T1000 (cell line): Measurements from ENCODE around the gene PRDM5.

Source experiments
- DNase-seq: peaks from one replicate; lab custom pipeline; 2025; ENCODE audit warnings: mixed read lengths; lab: John Stamatoyannopoulos, UW

Gene PRDM5

DNA sequence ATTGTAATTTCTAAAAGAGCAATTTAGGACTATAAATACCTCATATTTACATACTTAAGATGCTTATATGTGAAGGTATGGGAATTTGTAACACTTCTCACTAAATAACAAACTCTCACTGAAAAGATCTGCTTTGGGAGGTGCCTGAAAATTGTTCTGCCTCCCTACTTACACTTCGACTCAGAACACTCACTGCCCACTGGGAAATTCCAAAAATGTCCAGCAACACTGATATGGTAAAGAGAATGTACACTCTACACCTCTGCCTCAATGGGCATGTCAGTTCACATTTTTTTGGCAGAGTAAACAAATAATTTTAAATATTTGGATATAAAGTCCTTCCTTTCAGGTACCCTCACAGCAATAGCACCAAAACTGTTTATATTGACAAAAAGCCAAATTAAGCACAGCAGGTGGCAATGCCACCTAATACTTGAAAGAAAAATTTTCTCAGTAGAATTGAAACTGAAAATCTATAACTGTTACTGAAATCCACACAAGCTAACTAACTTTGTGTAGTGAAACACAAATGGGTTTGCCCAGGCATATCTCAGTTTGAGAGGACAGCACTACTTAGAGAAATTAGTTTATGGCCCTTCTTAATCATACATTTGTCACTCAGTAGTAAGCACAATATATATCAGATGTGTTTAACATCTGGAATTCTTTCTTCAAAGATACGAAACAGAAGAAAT, 67.1 kb downstream of the PRDM5 start:
- DNase-seq = no peak

DNA sequence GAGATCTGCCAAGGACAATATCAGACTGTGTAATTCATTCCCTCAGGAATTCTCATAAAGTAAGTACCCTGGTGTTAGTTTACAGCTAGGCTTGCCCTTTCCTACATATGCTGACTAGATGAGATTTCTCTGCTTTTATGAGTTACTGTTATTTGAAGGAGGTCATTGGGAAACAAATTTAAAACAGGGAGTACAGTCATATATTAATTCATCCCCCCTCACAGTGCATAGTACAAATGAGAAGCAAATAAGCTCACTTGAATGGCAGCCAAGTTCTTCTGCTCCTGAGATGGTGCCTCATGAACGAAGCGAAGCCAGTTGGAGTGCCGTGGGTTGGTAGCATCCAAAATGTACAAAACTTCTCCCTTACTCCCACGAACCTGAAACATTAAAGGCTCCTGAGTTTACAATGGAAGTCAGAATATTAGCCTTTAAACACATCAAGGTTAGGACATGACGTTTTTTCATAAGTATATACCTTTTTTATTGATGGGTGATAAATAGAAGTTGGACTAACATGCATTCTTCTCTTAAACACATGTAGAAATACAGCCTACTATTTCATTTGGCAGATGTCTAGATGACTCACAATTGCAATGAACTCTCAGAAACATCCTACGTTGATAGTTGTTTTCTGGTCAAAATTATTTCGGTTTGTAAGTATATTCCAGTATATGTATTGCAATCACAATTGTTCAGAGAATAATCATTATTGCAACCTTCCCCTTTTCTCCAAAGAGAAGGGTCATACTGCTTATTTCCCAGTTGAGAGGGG, 69.2 kb downstream of the PRDM5 start:
- no peak for DNase-seq

DNA sequence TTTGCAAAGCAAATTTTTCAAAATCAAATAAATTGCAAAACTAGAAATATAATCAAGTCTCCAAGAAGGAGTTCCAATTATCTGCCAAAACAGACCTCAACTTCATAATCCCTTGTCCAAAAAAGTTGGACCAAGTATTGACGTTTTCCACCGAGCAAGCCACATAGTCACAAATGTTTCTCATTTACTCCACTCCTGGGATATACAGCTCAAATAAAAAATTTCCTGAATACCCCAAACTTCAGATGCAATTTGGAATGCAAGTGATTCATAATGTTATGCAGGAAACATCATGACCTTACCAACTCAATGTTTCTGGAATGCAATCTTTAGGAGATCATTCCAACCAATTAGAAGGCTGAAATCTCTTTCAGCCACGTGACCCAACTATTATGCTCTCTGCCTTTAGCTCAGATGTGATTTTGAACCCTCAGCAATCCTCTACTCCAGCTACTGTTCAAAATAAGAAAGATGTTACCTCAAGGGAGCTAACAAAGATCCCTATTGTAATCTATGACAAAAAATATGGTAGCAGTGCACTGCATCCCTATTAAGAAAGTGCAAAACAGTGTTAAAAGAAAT, 72.4 kb downstream of the PRDM5 start:
- DNase-seq = no peak

DNA sequence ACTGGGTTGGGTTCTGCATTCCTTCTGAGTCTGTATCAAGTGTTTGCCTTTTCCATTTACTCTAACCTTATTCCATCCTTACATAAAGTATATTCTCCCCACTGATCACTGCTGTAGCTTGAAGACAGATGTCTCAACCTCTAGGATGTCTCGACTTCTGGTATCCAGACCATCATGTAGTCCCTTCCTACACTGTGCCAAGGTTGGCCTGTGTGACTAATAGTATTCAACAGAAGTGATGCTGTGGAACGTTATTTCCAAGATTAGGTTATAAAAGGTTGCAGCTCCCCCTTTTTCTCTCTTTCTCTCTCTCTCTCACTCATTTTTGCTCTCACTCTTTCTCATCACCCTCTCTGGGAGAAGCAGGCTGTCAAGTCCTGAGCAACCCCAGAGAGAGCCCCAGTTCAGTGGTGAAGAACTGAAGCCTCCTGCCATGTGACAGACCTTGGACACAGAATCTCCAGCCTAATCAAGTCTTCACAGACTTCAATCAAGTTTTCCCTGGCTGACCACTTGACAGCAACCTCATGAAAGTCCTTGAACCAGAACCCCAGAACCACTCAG, 75.4 kb downstream of the PRDM5 start:
- DNase-seq = no peak

DNA sequence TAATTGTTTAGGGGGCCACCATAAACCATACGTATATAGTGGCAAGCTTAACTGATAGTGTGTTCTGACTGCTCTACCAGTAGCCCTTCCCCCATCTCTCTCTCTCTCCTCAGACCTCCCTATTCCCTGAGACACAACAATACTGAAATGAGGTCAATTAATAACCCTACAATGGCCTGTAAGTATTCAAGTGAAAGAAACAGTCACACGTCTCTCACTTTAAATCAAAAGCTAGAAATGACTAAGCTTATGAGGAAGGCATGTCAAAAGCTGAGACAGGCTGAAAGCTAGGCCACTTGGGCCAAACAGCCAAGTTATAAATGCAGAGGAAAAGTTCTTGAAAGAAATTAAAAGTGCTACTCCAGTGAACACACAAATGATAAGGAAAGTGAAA, 78.0 kb downstream of the PRDM5 start:
- no peak for DNase-seq

DNA sequence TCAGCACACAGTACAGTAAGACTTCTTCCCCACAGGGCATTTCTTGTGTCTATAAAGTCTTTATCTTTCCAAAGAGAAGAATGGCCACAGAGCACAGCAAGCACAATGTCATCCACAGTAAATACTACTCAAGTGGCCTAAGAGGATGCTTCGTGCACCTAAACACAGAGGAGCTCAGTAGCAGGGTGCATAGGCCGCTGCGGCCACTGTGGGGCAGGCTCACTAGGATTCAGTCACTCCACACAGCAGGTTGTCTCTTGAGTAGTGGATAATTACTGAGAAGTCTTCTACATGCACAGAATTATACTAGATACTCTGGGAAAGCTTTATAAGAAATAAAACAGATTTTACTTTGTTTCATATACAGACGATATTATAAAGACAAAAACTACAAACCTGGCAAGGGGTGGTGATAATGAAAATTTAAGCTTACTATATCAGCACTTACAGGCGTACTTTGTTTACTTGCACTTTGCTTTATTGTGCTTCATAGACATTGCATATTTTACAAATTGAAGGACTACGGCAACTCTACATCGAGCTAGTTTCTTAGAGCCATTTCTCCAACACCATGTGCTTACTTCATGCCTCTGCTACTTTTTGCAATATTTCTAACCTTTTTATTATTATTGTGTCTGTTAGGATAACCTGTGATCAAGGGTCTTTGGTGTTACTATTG, 78.5 kb downstream of the PRDM5 start:
- no peak for DNase-seq

DNA sequence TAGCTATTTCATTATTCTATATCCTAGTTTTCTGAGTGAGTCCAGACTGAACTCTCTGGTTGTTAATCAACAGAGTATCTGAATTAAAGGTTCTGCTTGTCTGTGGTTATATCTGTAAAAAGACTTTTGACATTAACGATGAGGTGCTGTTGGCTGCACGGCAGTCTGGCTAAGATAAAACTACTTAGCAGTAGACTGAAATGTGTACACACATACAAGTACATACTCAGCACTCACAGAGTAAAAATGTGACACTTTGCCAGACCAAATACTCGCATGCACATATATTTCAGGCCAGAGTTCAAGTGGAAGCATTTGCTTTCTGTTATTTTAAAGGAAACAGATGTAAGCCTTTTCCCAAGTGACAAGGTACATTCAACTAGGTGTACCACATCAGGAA, 80.5 kb downstream of the PRDM5 start:
- no peak for DNase-seq

DNA sequence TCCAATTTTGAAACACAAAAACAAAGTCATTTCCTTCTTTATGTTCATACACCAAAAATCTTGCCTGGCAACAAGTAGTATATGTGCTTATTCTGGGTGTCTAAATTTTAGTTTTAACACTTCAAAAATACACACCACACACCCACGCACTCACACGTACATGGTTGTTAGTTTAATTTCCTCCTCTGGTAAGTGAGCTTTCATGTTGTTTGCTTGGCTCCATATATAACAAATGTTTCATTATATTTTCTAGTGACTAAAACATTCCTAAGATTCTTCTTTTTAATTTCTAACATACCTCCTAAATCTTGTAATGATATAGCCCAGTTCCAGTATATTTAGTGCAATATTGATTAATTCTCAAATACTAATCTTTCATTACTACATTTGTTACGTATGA, 80.9 kb downstream of the PRDM5 start:
- no peak for DNase-seq

DNA sequence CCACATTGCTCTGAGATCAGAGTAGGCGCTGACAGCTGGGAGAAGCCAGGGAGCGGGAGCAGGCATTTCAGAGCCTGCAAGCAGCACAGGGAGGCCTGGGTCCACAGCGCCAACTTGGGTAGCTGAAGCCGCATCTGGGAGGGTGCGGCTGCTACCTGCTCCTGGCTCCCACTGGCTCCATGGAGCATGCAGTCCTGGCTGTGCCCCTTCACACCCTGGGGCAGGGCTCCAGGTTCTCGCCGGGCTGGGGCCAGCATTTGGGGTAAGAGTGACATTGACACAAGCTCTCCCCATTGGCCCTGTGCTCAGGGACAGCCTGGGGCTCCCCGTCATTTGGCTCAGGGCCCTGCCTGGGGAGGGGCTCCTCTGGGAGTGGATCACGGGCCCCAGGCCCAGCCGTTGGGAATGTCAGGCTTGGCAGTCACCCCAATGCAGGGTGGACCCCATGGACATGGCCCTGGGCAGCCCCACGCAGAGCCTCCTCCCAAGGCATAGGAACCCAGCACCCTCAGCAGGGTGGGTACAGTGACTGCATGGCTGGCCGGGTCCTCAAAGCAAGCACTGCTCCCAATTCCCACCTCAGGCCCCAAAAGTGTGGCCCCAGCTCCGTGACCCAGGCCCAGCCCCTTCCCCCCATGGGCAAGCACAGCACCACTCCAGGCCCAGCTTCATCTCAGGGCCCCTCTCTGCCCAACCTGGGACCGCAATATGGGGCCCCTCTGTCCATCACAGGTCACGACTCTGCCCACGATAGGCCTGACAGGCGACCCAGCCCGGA, 82.4 kb downstream of the PRDM5 start:
- no peak for DNase-seq

DNA sequence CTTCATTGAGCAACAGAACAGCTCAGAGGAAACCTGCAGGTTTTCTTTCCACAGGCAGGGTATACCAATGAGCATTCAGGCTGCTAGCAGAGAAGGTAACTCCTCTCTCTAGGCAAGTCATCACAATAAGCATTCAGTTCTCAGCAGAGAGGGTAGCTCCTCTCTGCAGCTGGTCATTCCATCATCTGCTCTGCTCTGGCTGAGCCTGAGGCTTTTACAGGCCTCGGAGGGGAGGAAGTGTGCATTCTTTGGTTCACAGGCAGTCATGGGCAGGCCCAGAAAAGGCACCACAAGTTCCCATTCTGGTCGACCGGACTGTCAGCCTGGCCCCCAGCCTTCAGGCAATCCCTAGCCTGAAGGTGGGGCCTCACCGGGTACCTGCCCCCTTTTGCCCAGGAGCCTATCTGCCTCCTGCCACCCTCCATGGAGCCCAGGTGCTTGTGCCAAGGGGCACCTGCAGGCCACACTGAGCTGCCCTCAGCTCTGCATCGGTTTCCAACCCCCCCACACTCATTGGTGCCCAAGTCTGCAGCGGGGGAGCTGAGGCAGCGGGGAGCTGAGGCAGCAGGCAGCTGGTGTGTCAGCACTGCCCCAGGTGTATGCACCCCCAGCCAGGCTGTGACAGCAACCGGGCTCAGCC, 83.1 kb downstream of the PRDM5 start:
- DNase-seq = no peak

DNA sequence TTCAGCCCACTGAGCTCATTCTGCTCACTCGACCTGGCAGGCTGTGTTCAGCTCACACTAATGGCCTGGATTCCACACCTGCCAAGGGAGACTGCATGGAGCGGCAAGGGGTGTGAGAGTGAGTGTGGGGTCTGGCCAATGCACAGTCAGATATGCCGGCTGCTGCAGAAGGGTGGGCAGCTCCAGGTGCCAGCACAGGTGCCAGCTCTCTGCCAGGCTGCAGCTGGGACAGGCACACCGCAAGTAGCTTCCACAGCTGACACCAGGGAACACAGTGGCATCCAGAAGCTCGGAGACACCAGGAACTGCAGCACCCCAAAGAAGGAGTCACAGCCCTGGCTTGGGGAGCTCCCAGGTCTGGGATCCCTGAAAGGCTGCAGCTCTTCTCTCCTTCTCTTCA, 83.7 kb downstream of the PRDM5 start:
- DNase-seq = no peak

DNA sequence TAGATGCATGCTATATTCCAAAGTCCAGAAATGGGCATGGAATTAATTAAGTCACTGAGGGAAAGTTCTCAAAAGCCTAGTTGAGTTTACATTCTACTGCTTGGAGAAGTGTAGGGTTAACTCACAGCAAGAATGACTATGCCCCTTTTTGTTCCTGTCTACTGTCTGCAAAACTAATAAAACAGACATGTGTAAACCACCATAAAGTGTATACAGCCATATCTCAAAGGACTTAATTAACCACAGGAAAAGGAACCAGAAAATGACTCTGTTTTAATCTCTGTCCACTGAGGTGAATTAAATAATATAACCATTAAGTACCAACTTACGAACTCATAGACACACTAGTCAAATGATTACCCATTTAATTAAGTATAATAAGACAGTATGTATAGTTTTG, 84.9 kb downstream of the PRDM5 start:
- no peak for DNase-seq

DNA sequence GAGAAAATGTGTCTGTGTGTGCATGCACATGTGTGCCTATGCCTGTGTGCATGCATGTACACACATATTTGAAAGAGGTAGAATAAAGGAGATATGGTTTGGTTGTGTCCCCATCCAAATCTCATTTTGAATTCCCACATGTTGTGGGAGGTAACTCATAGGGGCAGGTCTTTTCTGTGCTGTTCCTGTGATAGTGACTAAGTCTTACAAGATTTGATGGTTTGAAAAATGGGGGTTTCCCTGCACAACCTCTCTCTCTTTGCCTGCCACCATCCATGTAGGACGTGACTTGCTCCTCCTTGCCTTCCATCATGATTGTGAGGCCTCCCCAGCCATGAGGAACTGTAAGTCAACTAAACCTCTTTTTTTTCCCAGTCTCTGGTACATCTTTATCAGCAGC, 87.2 kb downstream of the PRDM5 start:
- DNase-seq = no peak

DNA sequence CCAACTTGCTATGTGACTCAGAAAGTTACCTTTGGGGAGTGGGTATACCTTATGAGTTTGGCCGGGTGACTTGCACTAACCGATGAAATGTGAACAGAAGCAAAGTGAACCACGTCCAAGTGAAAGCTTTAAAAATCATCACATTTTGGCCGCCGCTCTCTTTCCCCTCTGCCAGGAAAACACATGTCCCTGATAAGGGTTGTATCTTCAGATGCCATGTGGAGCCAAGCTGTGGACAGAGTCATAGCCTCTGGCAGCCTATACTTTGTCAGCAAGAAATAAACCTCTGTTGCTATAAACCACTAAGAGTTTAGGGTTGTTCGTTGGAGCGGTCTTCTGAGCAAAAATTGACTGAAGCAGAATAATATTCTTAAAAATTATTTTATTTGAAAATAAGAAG, 92.3 kb downstream of the PRDM5 start:
- DNase-seq = no peak

DNA sequence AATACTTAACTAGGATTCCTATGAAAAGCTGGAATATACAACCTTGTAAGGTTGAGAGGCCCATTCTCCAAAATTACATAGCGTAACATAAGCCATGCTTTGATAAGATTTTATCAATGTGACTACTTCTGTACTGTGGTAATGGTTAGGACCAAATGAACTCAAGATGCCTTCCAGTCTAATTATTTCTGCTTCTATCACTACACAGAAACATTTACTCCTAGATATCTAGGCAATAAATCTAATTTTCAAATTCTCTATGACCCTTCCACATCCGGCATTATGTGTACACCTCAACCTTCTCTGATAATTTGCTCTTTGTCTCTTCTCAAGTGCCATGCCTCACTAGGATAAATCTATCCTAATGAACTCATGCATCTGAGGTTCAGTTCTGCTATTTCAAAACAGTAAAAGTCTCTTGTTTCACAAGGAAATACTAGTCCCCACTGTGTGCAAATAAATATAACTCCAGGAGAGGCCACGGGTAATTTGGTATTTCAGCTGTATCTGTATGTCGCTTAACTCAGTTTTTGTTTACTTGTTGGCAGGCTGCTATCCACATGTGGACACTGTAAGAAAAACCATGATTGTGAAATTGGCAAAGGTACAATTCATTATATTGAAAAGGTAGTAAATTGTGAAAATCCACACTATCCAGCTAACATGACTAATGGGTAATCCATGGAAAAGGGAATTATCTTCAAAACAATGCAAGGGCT, 93.3 kb downstream of the PRDM5 start:
- DNase-seq = no peak

DNA sequence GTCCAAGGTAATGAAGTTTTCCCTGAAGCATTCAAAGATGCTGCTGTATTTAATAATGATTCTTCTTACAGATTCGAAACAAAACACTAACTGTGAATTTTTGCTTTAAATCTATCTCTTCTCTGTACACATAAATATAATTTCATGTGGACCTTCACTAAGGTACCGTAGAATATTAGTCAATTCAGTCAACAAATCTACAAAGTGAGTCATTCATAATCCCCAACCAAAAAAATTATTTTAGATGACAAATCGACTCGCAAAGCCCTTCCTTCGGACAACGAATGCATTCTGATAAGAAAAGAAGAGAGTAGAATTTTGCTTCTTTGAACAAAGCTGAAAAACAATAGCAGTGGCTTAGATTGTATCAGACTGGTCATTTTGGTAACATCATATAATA, 95.7 kb downstream of the PRDM5 start:
- no peak for DNase-seq

DNA sequence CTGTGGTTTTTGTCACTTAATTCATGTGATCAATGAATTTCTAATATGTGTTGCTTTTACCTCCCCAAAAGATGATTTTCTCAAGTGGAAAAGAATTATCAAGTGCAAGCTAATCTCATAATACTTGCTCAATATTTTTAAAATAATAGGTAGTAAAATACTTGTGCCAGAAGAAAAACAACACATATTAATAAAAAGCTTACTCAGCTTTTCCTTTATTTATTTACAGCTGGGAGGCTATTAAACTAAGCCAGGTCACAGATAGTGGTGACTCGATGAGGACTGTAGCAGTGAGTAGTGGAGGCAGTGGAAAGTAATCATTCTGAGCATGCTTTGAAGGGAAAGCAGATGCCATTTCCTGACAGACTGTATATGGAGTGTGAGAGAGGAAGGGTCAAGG, 96.1 kb downstream of the PRDM5 start:
- no peak for DNase-seq

DNA sequence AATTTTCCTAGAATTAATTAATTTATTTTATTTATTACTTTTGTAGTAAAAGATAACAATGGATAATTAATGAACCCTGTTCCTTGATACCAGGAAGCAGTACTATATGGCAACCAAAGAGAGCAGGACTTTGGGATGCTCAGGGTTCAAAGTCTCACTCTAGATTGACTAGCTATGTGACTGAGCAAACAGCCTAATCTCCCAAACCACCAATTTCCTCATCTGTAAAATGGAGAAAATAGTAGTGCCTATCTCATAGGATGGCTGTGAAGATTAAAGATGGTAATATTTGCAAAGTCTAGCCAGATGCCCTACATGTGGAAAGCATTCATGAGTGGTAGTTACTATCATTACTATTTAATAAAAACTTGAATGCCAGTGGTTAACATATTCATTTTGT, 97.6 kb downstream of the PRDM5 start:
- no peak for DNase-seq

DNA sequence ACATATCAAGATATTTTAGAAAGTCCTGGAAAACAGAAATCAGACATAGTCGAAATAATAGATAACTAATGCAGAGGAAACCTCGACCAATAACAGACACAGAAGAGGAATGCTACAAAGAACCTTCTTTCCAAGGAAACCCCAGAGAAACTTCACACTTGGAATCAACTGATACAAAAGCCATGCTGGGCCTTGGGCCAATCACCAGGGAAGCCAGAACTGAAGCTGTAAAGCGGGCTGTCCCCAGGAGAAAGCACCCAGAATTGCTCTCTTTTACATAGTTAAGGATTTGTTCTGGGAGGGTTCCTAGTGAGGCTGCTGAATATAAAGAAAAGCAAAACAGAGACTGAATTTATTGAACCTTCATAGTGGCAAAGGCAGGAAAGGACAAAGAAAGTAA, 100.5 kb downstream of the PRDM5 start:
- no peak for DNase-seq

DNA sequence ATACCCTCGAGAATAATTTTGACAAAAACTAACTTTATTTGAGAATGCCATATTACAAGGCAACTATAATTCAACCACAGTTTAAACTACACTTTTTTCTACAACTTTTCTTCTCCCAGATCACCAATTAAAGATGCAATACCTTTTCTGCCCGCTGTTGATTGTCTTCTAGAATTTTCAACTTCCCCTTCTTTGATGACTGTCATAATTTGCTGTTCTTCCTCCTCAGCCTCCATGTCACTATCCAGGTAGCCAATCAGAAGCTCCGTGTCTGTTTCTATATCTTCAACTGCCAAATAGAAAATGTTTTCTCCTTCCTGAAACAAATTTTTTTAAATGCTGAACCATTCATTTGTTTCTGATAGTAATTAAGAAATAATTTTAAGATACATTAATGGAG, 101.5 kb downstream of the PRDM5 start:
- no peak for DNase-seq
